ENCODE data around the gene TRIM15. TPM values are rescaled to one million over a fixed set of nuclear protein-coding genes. Genes with fewer than 3 reads are reported as not detected.
"Not testable (repeated sequence)": the region's sequence is repeated elsewhere in the genome, so short reads cannot be mapped to it uniquely, and the experiment has no call there.

The TRIM15 gene
- total RNA-seq, result not detected in 2 replicates

GRCh38 chr6:30163090-30163917 lies at the start of gene TRIM15:
TSS of gene TRIM15 (plus strand) at chr6:30163546. CDS start at chr6:30163685, 139 bp downstream.
- no peak for DNase-seq

GRCh38 chr6:30113841-30114240 lies 49.5 kb upstream of the TRIM15 start:
- no peak for DNase-seq

- DNase-seq, result no peak
Measured at GRCh38 chr6:30116724-30117123, 46.6 kb upstream of the TRIM15 start.

- DNase-seq, result not testable (repeated sequence)
Measured at GRCh38 chr6:30118691-30119090, 44.7 kb upstream of the TRIM15 start.

- no peak for DNase-seq
Measured at GRCh38 chr6:30121446-30122366, 41.6 kb upstream of the TRIM15 start.

GRCh38 chr6:30122515-30122914 lies 40.8 kb upstream of the TRIM15 start:
- DNase-seq, result no peak

- DNase-seq, result no peak
Measured at GRCh38 chr6:30127238-30128093, 35.9 kb upstream of the TRIM15 start.

- DNase-seq, result no peak
Measured at GRCh38 chr6:30129265-30130178, 33.8 kb upstream of the TRIM15 start.

GRCh38 chr6:30130179-30130679 lies 33.1 kb upstream of the TRIM15 start:
- no peak for DNase-seq

GRCh38 chr6:30130887-30131862 lies 32.2 kb upstream of the TRIM15 start:
- DNase-seq, result peak; percentile 89

- DNase-seq, result no peak
Measured at GRCh38 chr6:30131947-30132497, 31.3 kb upstream of the TRIM15 start.

- no peak for DNase-seq
Measured at GRCh38 chr6:30135147-30135546, 28.2 kb upstream of the TRIM15 start.

- no peak for DNase-seq
Measured at GRCh38 chr6:30135757-30136156, 27.6 kb upstream of the TRIM15 start, which contains the start of gene TRIM40. TSS of gene TRIM40 (plus strand) at chr6:30136140. CDS start at chr6:30137037, 897 bp downstream.

GRCh38 chr6:30136570-30137286 lies 26.6 kb upstream of the TRIM15 start:
- no peak for DNase-seq

- DNase-seq, result not testable (repeated sequence)
Measured at GRCh38 chr6:30140240-30140639, 23.1 kb upstream of the TRIM15 start.

- DNase-seq, result no peak
Measured at GRCh38 chr6:30142665-30143064, 20.7 kb upstream of the TRIM15 start.

- DNase-seq, result no peak
Measured at GRCh38 chr6:30143780-30144179, 19.6 kb upstream of the TRIM15 start.

- no peak for DNase-seq
Measured at GRCh38 chr6:30144811-30145210, 18.5 kb upstream of the TRIM15 start.

- no peak for DNase-seq
Measured at GRCh38 chr6:30145818-30146217, 17.5 kb upstream of the TRIM15 start.
